ENCODE results near the gene GRID2. TPM values are rescaled to one million over a fixed set of nuclear protein-coding genes. Genes with fewer than 3 reads are reported as not detected.
"Not testable (repeated sequence)": the region's sequence is repeated elsewhere in the genome, so short reads cannot be mapped to it uniquely, and the experiment has no call there.

Gene GRID2
- total and polyA plus RNA-seq, 7 experiments from 2014 or later: not detected

DNA sequence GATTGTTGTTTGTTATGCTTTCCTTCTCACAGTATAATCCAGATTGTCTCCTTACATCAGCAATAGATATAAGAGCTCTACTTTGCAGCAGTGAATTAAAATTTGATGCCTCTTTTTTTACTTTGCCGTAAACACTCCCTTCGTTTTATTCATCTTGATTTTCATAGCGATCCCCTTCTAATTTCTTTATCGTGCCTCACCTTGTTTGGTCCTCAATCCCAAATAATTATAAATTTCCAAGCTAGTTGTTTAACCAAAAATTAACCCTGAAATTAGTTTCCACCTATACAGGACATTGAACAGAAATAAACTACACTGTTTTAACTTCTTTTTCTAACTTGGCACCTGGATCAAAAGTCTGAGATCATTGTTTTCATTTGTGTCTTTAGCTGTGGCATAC is 35.1 kb upstream of the GRID2 start:
- H3K9me3 ChIP-seq (ENCODE audit: control insufficient read depth in 2 of 3, low read length in 3 of 3): no peaks in the 10 kb centered on the region
- Mint-ChIP-seq H3K27me3 (no peaks in the 10 kb centered on the region), H3K9me3 (peaks cover 0 to 12% (median 0%) of the 10 kb centered on the region in 11 donors), H3K36me3 (no peaks in the 10 kb centered on the region), H3K27ac (no peak overlapping the region), H3K4me3 (no peak overlapping the region), H3K4me1 (no peaks in the 10 kb centered on the region)
- no peaks in the 10 kb centered on the region for H3K36me3 ChIP-seq (ENCODE audit: control insufficient read depth in 2 of 3, insufficient read depth in 3 of 3, low read length in 3 of 3)
- no peak overlapping the region for H3K4me3 ChIP-seq (ENCODE audit: low read length)
- no peaks in the 10 kb centered on the region for H3K27me3 ChIP-seq (ENCODE audit: control insufficient read depth in 2 of 2, insufficient read depth in 2 of 2, low read length in 2 of 2)
- ChIA-PET POLR2A (no interaction called here), CTCF (no interaction called here)
- ATAC-seq (no peak), DNase-seq (no peak)
- intact Hi-C loops (cut with micrococcal nuclease): no loop called here
- H3K27ac ChIP-seq (ENCODE audit: low read depth, low read length): no peak overlapping the region
- H3K4me1 ChIP-seq (ENCODE audit: control insufficient read depth in 2 of 2, insufficient read depth in 2 of 2, low read length in 2 of 2): no peaks in the 10 kb centered on the region

DNA sequence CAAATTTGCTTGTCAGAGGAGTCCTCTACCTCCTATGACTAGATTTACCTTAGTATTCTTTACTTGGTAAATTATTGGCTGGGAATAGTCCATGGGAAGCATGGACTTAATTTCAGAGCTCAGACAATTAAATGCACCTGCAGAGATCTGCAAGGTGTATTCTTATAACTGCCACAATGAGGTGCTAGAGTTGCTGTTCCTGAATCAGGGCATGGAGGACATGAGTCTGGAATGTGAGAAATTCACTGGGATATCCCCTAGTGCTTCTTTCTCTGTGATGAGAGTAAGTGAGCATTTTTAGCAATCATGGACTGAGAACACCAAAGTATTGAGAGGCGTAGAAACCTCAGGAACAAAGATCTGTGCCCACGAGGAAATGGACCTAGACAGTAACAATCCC is 32.9 kb upstream of the GRID2 start:
- CTCF ChIA-PET: no interaction called here
- Mint-ChIP-seq H3K4me3 (no peak overlapping the region), H3K4me1 (no peaks in the 10 kb centered on the region), H3K9me3 (peaks cover 0 to 12% (median 0%) of the 10 kb centered on the region in 11 donors), H3K36me3 (no peaks in the 10 kb centered on the region), H3K27me3 (no peaks in the 10 kb centered on the region), H3K27ac (no peak overlapping the region)
- Histone ChIP-seq H3K4me3 (ENCODE audit: low read length) (no peak overlapping the region), H3K27ac (ENCODE audit: low read depth, low read length) (no peak overlapping the region), H3K4me1 (ENCODE audit: control insufficient read depth in 2 of 2, insufficient read depth in 2 of 2, low read length in 2 of 2) (no peaks in the 10 kb centered on the region), H3K27me3 (ENCODE audit: control insufficient read depth in 2 of 2, insufficient read depth in 2 of 2, low read length in 2 of 2) (no peaks in the 10 kb centered on the region), H3K36me3 (ENCODE audit: control insufficient read depth in 2 of 3, insufficient read depth in 3 of 3, low read length in 3 of 3) (no peaks in the 10 kb centered on the region), H3K9me3 (ENCODE audit: control insufficient read depth in 2 of 3, low read length in 3 of 3) (no peaks in the 10 kb centered on the region)
- intact Hi-C loops (cut with micrococcal nuclease): no loop called here
- ATAC-seq (no peak), DNase-seq (no peak)
- POLR2A ChIA-PET: no interaction called here

DNA sequence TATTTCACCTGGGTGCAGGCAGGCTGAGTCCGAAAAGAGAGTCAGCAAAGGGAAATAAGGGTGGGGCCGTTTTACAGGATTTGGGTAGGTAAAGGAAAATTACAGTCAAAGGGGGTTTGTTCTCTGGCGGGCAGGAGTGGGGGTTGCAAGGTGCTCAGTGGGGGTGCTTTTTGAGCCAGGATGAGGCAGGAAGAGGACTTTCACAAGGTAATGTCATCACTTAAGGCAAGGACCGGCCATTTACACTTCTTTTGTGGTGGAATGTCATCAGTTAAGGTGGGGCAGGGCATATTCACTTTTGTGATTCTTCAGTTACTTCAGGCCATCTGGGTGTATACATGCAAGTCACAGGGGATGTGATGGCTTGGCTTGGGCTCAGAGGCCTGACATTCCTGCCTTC is 32.2 kb upstream of the GRID2 start:
- not testable (repeated sequence) for H3K36me3 Mint-ChIP-seq, H3K4me3 Mint-ChIP-seq, H3K27ac Mint-ChIP-seq

DNA sequence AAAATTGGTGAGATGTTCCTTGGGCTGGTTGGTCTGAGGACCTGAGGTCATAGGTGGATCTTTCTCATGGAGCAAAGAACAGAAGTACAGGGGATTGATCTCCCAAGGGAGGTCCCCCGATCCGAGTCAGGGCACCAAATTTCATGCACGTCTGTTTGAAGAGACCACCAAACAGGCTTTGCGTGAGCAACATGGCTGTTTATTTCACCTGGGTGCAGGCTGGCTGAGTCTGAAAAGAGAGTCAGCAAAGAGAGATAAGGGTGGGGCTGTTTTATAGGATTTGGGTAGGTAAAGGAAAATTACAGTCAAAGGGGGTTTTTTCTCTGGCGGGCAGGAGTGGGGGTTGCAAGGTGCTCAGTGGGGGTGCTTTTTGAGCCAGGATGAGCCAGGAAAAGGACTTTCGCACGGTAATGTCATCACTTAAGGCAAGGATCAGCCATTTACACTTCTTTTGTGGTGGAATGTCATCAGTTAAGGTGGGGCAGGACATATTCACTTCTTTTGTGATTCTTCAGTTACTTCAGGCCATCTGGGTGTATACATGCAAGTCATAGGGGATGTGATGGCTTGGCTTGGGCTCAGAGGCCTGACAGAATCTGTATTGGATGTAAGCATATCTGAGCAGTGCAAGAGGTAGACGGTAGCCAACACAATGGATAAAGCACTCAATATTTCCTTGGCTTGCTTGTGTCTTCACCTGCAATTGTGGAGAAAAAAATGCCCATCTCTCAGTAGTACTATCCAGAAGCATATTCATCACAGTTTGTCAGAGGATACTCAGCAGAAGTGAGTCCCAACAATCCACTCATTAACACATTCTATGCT is 26.5 kb upstream of the GRID2 start:
- H3K27me3 Mint-ChIP-seq; CTCF ChIA-PET; H3K27ac Mint-ChIP-seq; H3K36me3 Mint-ChIP-seq; intact Hi-C loops (cut with micrococcal nuclease); ATAC-seq; H3K27me3 ChIP-seq (ENCODE audit: control insufficient read depth in 2 of 2, insufficient read depth in 2 of 2, low read length in 2 of 2); H3K36me3 ChIP-seq (ENCODE audit: control insufficient read depth in 2 of 3, insufficient read depth in 3 of 3, low read length in 3 of 3); H3K9me3 ChIP-seq (ENCODE audit: control insufficient read depth in 2 of 3, low read length in 3 of 3); H3K4me3 Mint-ChIP-seq; H3K4me1 ChIP-seq (ENCODE audit: control insufficient read depth in 2 of 2, insufficient read depth in 2 of 2, low read length in 2 of 2); DNase-seq; H3K27ac ChIP-seq (ENCODE audit: low read depth, low read length); H3K4me1 Mint-ChIP-seq; POLR2A ChIA-PET; H3K4me3 ChIP-seq (ENCODE audit: low read length): not testable (repeated sequence)
- H3K9me3 Mint-ChIP-seq: peaks cover 0 to 11% (median 3%) of the 10 kb centered on the region in 11 donors

More for the DNA sequence above, 32.2 kb upstream of the GRID2 start:
- DNase-seq; POLR2A ChIA-PET; H3K36me3 ChIP-seq (ENCODE audit: control insufficient read depth in 2 of 3, insufficient read depth in 3 of 3, low read length in 3 of 3); H3K4me3 ChIP-seq (ENCODE audit: low read length); H3K4me1 ChIP-seq (ENCODE audit: control insufficient read depth in 2 of 2, insufficient read depth in 2 of 2, low read length in 2 of 2); H3K27me3 ChIP-seq (ENCODE audit: control insufficient read depth in 2 of 2, insufficient read depth in 2 of 2, low read length in 2 of 2); H3K27ac ChIP-seq (ENCODE audit: low read depth, low read length); H3K27me3 Mint-ChIP-seq; CTCF ChIA-PET; ATAC-seq; H3K9me3 ChIP-seq (ENCODE audit: control insufficient read depth in 2 of 3, low read length in 3 of 3); H3K4me1 Mint-ChIP-seq; intact Hi-C loops (cut with micrococcal nuclease): not testable (repeated sequence)
- H3K9me3 Mint-ChIP-seq: peaks cover 0 to 12% (median 0%) of the 10 kb centered on the region in 11 donors

DNA sequence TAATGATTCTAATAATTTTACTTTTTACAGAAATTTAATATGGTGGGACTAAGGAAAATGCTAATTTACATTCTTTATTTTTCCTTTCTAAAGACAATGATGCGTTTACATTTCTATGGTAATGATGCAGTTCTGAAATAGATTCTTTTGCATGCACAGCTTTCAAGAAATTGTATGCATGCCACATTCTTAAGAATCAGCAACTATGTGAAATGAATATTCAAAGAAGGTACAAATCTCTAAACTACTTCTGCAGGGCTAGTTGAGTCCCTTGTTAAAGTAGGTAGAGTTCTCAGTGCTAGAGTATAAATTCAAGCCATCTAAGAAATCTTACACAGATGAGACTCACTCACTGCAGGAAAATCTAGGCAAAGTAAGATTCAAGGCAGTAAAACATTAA is 24.5 kb upstream of the GRID2 start:
- Mint-ChIP-seq H3K4me1 (no peaks in the 10 kb centered on the region), H3K36me3 (no peaks in the 10 kb centered on the region), H3K27me3 (no peaks in the 10 kb centered on the region), H3K4me3 (no peak overlapping the region), H3K9me3 (peaks cover 0 to 14% (median 5%) of the 10 kb centered on the region in 11 donors), H3K27ac (no peak overlapping the region)
- DNase-seq (no peak), ATAC-seq (no peak)
- POLR2A ChIA-PET: no interaction called here
- CTCF ChIA-PET: no interaction called here
- H3K9me3 ChIP-seq (ENCODE audit: control insufficient read depth in 2 of 3, low read length in 3 of 3): no peaks in the 10 kb centered on the region
- intact Hi-C loops (cut with micrococcal nuclease): no loop called here
- H3K36me3 ChIP-seq (ENCODE audit: control insufficient read depth in 2 of 3, insufficient read depth in 3 of 3, low read length in 3 of 3): no peaks in the 10 kb centered on the region
- H3K27ac ChIP-seq (ENCODE audit: low read depth, low read length): no peak overlapping the region
- no peaks in the 10 kb centered on the region for H3K27me3 ChIP-seq (ENCODE audit: control insufficient read depth in 2 of 2, insufficient read depth in 2 of 2, low read length in 2 of 2)
- no peak overlapping the region for H3K4me3 ChIP-seq (ENCODE audit: low read length)
- H3K4me1 ChIP-seq (ENCODE audit: control insufficient read depth in 2 of 2, insufficient read depth in 2 of 2, low read length in 2 of 2): no peaks in the 10 kb centered on the region

DNA sequence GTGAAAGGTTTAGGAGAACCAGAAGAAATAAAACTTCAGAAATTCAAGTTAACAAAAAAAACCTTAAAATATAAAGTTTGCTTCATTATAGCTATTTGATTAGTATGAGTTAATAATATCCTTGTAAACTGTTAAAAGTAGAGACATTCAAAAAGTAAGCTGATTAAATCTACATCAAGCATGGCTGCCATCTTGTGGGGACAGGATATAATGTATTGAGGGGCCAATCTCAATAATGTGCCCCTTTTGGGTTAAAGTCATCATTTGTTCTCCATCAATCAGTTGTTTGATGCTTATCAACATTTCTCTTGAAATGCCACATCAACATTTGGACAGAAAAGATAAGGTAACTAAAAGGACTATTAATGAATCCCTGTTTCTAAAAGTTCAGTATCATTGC is 4.6 kb upstream of the GRID2 start:
- Mint-ChIP-seq H3K27me3 (peaks cover under 1 to 14% (median 12%) of the 10 kb centered on the region in 5 donors), H3K4me1 (peaks cover 0 to 2% (median 0%) of the 10 kb centered on the region in 7 donors), H3K4me3 (no peak overlapping the region), H3K27ac (no peak overlapping the region), H3K9me3 (peaks cover 0 to 5% (median 2%) of the 10 kb centered on the region in 11 donors), H3K36me3 (no peaks in the 10 kb centered on the region)
- H3K27ac ChIP-seq (ENCODE audit: low read depth, low read length): no peak overlapping the region
- H3K36me3 ChIP-seq (ENCODE audit: control insufficient read depth in 2 of 3, insufficient read depth in 3 of 3, low read length in 3 of 3): no peaks in the 10 kb centered on the region
- DNase-seq: no peak
- ATAC-seq: no peak
- ChIA-PET CTCF (no interaction called here), POLR2A (no interaction called here)
- no peaks in the 10 kb centered on the region for H3K4me1 ChIP-seq (ENCODE audit: control insufficient read depth in 2 of 2, insufficient read depth in 2 of 2, low read length in 2 of 2)
- H3K4me3 ChIP-seq (ENCODE audit: low read length): no peak overlapping the region
- H3K9me3 ChIP-seq (ENCODE audit: control insufficient read depth in 2 of 3, low read length in 3 of 3): no peaks in the 10 kb centered on the region
- intact Hi-C loops (cut with micrococcal nuclease): no loop called here
- H3K27me3 ChIP-seq (ENCODE audit: control insufficient read depth in 2 of 2, insufficient read depth in 2 of 2, low read length in 2 of 2): no peaks in the 10 kb centered on the region

DNA sequence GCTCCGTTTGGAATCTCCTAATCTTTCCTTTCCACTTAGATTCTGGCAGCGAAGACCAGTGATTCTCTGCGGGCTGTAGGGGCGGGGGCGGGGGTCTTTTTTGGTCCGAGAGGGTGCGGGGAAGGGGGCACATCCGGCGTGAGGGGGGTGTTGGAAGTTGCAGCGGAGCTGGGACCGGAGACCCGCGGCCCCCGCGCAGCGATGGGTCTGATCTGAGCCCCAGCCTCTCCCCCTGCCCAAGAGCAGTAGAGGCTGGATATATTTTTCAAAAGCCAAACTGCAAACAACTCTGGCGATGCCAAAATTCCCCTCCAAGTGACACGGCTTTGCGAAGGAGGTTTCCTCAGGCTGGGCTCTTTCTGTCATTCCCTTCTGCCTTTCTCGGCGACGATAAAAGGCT is 355 bp downstream of the GRID2 start:
- H3K27ac Mint-ChIP-seq: no peak overlapping the region
- no peak overlapping the region for H3K27ac ChIP-seq (ENCODE audit: low read depth, low read length)
- H3K36me3 Mint-ChIP-seq: peaks cover 0 to 3% (median 0%) of the 10 kb centered on the region in 5 donors
- no peaks in the 10 kb centered on the region for H3K36me3 ChIP-seq (ENCODE audit: control insufficient read depth in 2 of 3, insufficient read depth in 3 of 3, low read length in 3 of 3)
- DNase-seq (no peak), ATAC-seq (no peak)
- ChIA-PET CTCF (no interaction called here), POLR2A (no interaction called here)
- no peak overlapping the region for H3K4me3 ChIP-seq (ENCODE audit: low read length)
- intact Hi-C loops (cut with micrococcal nuclease): no loop called here
- no peaks in the 10 kb centered on the region for H3K9me3 ChIP-seq (ENCODE audit: control insufficient read depth in 2 of 3, low read length in 3 of 3)
- H3K4me1 Mint-ChIP-seq: peaks cover 0 to 8% (median 3%) of the 10 kb centered on the region in 7 donors
- H3K4me1 ChIP-seq (ENCODE audit: control insufficient read depth in 2 of 2, insufficient read depth in 2 of 2, low read length in 2 of 2): no peaks in the 10 kb centered on the region
- peaks cover 17 to 48% (median 42%) of the 10 kb centered on the region in 5 donors for H3K27me3 Mint-ChIP-seq
- no peak overlapping the region for H3K4me3 Mint-ChIP-seq
- peaks cover 0 to 9% (median 0%) of the 10 kb centered on the region in 11 donors for H3K9me3 Mint-ChIP-seq
- no peaks in the 10 kb centered on the region for H3K27me3 ChIP-seq (ENCODE audit: control insufficient read depth in 2 of 2, insufficient read depth in 2 of 2, low read length in 2 of 2)
